K562 (cell line): ENCODE results near the gene GSTM1.

Experiments
- CHD4 ChIP-seq: fragments of 200-600 bp; sonication (generic); IDR thresholded peaks from 3 replicates; pipeline ENCODE4 v1.6.1; 2012; ENCODE audit warnings: low read depth, mild to moderate bottlenecking, mixed read lengths, low read length, inconsistent platforms; ENCODE audit not compliant: insufficient read depth, insufficient replicate concordance, poor library complexity, severe bottlenecking
- ZFP1 ChIP-seq: fragments of 450-650 bp; formaldehyde crosslinking; IDR thresholded peaks from 2 replicates; pipeline ENCODE4 v1.4.0; 2020; ENCODE audit warnings: mild to moderate bottlenecking, mixed read lengths

GRCh38 chr1:109652402-109652801 is 35.2 kb upstream of the GSTM1 start:
- TF ChIP-seq ZFP1 (CRISPR knock-in tag): no peak
- TF ChIP-seq CHD4: no peak
